GM18517 (cell line): Measurements from ENCODE around the gene FAM83F.

Experiments
- ATAC-seq: cut with Tn5 transposase; IDR thresholded peaks from one replicate; pipeline ENCODE4 v1.9.1; 2021; ENCODE audit warnings: mild to moderate bottlenecking, moderate library complexity; ENCODE audit not compliant: unreplicated experiment

The FAM83F gene

DNA sequence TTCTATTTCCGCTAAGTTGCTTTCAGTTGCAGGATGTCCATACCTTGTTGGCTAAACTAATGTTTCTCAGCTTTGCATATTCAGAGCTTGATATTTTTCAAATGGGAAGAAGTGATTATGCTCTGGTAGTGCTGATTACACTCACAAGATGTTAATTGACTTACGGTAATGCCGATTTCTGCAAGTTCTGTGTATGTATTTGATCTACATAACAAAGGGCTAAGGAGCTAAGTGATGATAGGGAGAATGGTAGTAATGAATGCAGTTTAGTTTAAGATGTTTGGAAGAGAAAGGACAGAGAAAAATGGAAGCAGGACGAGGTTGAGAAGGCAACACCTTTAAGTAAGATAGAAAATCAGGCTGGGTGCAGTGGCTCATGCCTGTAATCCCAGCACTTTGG, 61.4 kb downstream of the FAM83F start:
- ATAC-seq = no peak

DNA sequence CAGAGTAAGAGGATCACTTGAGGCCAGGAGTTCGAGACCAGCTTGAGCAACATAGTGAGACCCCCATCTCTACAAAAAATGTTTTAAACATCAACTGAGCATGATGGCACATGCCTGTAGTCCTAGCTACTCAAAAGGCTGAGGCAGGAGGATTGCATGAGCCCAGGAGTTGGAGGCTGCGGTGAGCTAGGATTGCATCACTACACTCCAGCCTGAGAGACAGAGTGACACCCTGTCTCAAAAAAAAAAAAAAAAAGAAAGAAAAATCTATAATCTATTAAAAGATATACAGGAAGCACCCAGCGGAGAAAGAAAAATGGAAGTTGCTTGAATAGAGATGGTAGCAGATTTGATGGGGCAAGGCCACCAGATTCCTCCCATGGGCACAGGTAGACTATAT, 61.8 kb downstream of the FAM83F start:
- ATAC-seq = no peak

DNA sequence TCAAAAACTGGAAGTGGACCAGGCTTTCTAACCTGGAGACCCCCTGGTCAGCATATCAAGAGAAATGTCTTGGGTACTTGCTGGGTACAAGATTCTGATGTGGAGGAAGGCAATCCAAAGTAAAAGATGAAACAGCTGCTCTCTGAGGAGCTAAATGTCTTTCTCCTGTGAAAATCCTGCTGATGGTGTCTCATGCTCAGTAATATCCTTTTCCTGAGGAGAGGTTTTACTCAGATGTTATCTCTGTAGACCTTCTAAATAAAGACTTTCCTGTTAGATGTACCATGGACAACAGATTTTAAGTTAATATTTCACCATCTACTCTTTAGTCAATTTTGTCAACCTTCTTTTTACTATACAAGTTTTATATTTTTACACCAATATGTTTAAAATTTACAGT, 62.9 kb downstream of the FAM83F start:
- ATAC-seq = no peak

DNA sequence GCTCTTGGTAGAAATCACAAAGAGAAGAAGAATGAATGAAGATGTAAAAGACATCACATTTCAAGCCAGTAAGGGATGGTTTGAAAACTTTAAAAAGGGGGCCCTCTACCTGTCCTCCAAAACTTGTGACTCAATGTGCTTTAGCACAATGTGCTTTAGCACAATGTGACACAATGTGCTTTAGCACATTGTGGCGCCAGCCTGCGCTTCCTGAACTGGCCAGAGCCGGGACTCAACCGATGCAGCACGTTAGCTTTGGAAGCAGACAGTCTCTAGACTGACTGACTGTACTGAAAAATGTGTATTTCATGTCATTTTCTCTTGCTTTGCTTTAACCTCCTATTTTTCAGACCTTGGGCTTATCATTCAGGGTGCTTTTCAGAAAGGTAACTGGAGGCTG, 63.5 kb downstream of the FAM83F start:
- ATAC-seq = no peak

DNA sequence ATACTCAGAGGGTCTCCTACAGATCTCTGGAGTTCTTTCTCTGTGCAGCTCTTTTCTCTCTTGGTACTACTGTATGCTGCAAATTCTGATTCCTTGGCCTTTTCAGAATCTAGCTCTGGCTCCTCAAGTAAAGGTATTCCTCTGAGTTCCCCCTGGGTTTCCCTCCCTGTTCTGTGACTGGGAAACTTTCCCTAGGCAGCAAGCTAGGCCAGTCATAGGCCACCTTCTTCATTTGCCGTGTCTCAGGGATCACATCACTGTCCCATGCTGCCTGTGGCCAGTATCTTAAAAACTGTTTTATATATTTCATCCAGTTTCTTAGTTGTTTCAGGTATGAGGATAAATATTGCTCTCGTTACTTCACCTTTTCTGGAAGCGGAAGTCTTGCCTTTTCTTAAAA, 71.2 kb downstream of the FAM83F start:
- ATAC-seq = no peak

DNA sequence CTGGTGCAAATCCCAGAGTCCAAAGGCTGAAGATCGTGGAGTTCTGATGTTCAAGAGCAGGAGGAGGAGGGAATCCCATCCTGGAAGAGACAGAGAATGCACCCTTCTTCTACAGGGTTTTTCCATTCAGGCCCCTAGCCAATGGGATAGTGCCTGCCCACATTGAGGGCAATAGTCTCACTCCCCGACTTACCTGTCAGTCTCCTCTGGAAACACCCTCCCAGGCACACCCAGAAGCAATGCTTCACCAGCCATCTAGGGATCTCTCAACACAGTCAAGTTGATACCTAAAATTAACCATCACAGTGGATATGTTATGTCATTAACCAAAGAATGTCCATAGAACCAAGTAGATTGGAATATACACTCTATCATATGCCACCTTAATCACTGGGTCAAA, 72.9 kb downstream of the FAM83F start:
- no peak for ATAC-seq

DNA sequence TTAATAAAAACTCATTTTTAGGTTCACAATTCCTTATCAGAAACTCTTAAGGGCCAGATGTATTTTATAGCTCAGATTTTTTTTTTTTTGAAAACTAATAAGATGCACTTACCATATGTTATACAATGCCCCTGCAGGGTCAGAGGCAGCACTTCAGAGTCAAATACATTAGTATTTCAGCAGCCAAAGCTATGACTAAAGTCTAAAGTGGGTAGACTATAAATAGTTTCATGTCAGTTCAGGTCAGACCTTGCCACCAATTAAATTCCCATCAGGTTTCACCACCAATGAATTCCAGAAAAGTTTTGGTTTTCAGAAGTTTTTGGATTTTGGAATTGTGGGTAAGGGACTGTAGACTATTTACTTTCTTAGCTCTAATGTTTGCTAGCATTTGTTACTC, 75.9 kb downstream of the FAM83F start:
- ATAC-seq = no peak

DNA sequence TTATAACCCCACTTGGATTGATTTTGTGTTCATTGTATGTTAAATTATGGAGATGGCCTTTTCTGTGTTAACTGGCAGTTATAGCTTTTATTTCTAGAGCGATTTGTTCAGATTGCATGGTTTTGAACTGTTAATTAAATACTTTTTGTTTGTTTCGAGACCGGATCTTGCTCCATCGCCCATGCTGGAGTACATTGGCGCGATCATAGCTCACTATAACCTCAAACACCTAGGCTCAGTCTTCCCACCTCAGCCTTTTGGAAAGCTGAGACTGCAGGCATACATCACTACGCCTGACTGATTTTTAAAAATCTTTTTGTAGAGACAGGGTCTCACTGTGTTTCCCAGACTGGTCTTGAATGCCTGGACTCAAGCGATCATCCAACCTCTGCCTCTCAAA, 77.0 kb downstream of the FAM83F start:
- ATAC-seq = no peak

DNA sequence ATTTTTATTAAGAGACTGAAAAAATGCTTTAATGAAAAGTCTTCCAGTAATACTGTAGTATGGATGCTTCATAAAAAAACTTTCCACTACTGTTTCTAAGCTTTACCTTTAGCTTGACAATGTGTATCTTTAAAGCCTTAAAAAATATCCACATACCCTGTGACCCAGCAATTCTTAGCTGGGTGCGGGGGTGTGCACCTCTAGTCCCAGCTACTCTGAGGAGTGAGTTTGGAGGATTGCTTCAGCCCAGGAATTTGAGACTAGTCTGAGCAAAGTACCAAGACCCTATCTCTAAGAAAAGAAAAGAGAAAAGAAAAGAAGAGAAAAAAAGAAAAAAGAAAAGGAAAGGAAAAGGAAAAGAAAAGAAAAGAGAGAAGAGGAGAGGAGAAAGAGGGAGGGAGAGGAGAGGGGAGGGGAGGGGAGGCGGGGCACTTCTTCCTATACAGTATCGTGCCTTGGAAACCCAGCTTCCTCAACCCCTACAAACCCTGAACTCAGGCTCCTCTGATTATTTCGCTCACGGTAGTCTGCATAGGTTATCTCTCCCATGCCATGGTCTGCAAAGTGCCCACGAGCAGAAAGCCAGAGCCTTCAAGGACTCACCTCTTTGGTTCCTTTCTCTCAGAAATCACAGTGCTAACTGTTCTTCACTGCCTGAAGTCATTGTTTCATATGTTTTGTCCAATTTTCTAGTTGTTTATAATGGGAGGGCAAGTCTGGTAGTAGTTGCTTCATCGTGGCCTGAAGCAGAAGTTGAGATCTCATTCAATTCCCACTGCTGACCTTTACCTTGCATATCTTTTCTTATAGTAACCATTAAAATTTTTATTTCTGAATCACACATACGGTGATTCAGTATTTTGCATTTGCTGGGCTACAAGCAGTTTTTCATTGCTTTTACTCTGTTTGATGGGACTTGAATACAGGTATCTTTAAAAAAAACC, 82.2 kb downstream of the FAM83F start:
- no peak for ATAC-seq

DNA sequence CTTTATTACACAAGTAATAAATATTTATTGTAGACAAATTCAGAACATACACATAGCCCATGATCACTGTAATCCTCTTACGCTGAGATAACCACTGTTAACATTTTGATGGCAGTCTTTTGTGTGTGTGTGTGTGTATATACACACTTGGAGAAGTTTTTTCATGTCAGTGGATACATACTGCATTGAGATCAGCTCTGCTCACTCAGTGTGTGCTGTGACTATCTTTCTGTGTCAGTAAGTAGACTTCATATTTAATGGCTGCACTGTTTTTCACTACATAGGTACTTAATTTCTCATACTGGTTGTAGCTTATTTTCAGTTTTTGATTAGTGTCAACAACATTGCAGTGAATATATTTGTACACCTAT, 82.9 kb downstream of the FAM83F start:
- no peak for ATAC-seq

DNA sequence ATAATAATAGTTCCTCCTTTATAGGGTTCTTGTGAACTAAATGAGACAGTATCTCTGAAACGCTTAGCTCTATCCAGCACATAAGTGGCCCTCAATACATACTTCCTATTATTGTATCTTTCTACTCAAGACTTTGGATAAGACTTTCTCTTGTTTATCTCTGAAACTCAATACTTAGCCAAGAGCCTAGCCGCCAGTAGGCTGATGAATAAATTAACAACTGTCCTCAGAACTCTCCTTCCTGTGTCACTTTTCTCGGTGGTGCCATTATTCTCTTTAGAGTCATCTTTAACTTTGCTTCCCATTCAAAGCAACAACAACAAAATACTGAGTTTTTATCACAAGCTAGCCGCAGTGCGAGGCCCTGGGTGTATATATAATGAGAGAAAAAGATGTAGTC, 86.9 kb downstream of the FAM83F start:
- no peak for ATAC-seq

DNA sequence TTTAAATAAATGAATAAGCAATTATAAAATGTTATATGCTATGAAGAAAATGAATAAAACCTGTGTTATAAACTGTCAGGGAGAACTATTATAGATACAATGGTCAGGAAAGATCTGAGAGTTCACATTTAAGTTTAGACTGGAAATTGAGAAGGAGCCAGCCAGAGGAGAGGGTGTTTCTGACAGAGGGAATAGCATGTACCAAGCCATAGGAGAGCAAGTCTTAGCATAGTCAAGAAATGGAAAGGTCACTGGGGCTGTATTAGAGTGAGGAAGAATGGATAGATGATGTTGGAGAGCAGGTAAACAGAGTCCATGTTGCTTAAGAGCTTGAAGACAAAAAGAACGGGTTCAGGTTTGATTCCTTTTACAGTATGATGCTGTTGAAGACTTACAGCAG, 87.4 kb downstream of the FAM83F start:
- ATAC-seq = no peak

DNA sequence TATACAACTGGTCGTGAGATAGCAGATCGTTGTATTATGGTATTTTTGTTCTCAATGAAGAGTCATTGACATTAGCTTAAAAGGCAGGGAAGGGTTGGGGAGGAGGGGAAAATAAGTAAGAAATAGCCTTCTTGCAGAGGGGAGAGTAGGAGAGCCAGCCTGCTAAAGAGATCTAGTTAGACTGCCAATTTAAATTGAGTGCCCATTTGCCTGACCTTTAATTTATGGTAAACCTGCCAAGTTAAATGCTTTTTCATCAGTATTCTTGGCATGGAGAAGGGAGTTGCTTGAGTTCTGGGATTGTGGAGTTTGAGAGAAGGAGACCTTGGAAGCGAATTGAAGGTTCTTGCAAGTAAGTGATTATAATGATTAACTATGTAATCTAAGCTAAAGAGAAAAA, 89.0 kb downstream of the FAM83F start:
- no peak for ATAC-seq

DNA sequence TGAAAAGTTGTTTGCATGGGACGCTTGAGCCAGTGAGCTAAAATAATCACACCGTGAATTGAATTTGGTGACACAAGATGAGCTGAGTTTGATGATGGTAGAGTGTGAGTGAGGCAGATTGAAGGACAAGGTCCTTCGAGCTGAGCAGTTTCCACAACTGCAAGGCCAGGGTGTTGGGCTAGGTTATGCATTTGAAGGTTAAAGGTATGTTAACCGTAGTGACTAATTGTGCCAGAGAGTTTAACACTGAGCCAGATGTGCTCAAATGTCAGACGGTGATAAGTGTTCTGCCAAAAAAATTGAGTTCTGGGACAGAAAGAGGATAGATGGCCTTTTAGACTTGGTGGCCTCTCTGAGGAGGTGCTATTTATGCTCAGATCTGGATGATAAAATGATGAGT, 89.5 kb downstream of the FAM83F start:
- no peak for ATAC-seq

DNA sequence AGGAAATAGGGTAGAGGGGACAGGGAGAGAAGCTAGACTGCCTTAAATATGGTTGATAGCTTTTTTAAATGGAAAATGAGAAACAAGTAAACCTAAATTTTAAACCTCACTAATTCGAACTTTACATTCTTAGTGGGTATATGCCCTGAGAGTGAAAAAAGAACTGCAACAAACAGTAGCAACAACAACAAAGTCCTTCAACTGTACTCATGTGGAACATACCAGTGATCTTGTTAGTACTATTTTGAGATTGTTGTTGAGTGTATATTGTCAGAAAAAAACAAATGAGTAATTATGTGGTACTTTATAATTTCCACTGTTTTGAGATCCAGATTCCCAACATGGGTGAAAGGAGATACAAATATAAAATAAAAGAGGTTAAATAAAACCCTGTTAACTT, 94.1 kb downstream of the FAM83F start:
- no peak for ATAC-seq
